Measurements from ENCODE around the gene BOLA1.

The BOLA1 gene

DNA sequence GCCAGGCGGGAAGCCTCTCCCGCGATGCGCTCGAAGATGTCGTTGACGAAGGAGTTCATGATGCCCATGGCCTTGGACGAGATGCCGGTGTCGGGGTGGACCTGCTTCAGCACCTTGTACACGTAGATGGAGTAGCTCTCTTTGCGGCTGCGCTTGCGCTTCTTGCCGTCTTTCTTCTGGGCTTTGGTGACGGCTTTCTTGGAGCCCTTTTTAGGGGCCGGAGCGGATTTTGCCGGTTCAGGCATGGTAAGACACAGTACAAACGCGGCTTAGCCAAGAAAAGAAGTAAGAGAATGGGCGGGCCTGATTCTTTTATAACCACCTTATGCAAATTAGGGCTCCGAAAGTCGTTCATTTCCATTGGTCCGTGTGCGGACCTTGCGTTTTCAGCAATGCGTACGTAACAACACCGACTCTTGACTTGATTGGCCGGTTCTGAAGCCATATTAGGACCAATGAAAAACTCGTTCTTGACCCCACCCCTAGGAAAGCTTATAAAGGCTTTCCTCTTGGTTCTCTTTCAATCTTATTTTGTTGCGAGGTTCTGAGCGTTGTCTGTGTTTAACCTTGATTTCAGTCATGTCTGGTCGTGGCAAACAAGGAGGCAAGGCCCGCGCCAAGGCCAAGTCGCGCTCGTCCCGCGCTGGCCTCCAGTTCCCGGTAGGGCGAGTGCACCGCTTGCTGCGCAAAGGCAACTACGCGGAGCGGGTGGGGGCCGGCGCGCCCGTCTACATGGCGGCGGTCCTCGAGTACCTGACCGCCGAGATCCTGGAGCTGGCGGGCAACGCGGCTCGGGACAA is 12.8 kb upstream of the BOLA1 start (continued):
- TF ChIP-seq WT1 (tag by site-specific recombination; IDR thresholded peaks at IDR 0.05) (peak; percentile 13; the same call in 1 of the 2 replicates), ZFP41 (tag by site-specific recombination; IDR thresholded peaks at IDR 0.05; ENCODE audit: borderline replicate concordance) (peak; percentile 22; the same call in 1 of the 2 replicates), ZNF274 (IDR thresholded peaks at IDR 0.05; ENCODE audit: low read length) (no peak), ZNF274 (tag by site-specific recombination; IDR thresholded peaks at IDR 0.05; ENCODE audit: borderline replicate concordance) (no peak), ZNF692 (tag by site-specific recombination; IDR thresholded peaks at IDR 0.05) (no peak; the same call in 1 of the 2 replicates), FEZF1 (tag by site-specific recombination; IDR thresholded peaks at IDR 0.05) (no peak), KLF17 (tag by site-specific recombination; IDR thresholded peaks at IDR 0.05) (peak; percentile 46; the same call in 1 of the 2 replicates), ZNF768 (tag by site-specific recombination; IDR thresholded peaks at IDR 0.05) (no peak; the same call in 1 of the 2 replicates), GLIS2 (tag by site-specific recombination; IDR thresholded peaks at IDR 0.05) (no peak), ZNF626 (tag by site-specific recombination; IDR thresholded peaks at IDR 0.05) (no peak), ZNF114 (tag by site-specific recombination; IDR thresholded peaks at IDR 0.05) (no peak), ZSCAN30 (tag by site-specific recombination; IDR thresholded peaks at IDR 0.05) (peak; percentile 43), ZNF366 (tag by site-specific recombination; conservative IDR thresholded peaks at IDR 0.05) (peak; percentile 31; the same call in 1 of the 2 replicates), ZNF76 (tag by site-specific recombination; IDR thresholded peaks at IDR 0.05; ENCODE audit: borderline replicate concordance, low read depth) (peak; percentile 32; the same call in 1 of the 2 replicates), REPIN1 (tag by site-specific recombination; IDR thresholded peaks at IDR 0.05; ENCODE audit: low read depth) (0 out of 2 replicates have a peak, but pooled peaks have one; percentile 59), HOXA7 (CRISPR knock-in tag; IDR thresholded peaks at IDR 0.05; ENCODE audit: borderline replicate concordance) (no peak), ZNF311 (tag by site-specific recombination; IDR thresholded peaks at IDR 0.05; ENCODE audit: borderline replicate concordance) (no peak), ZNF629 (tag by site-specific recombination; IDR thresholded peaks at IDR 0.05) (peak; percentile 68), GFI1B (tag by site-specific recombination; IDR thresholded peaks at IDR 0.05) (no peak), KLF16 (tag by site-specific recombination; IDR thresholded peaks at IDR 0.05) (0 out of 2 replicates have a peak, but pooled peaks have one; percentile 22), ZNF501 (tag by site-specific recombination; IDR thresholded peaks at IDR 0.05) (peak; percentile 44; the same call in 1 of the 2 replicates), GLI4 (tag by site-specific recombination; IDR thresholded peaks at IDR 0.05) (peak; percentile 69), ZNF837 (tag by site-specific recombination; IDR thresholded peaks at IDR 0.05) (0 out of 2 replicates have a peak, but pooled peaks have one; percentile 63), ZNF146 (tag by site-specific recombination; IDR thresholded peaks at IDR 0.05) (peak; percentile 49; the same call in 1 of the 2 replicates), YY2 (tag by site-specific recombination; IDR thresholded peaks at IDR 0.05) (0 out of 2 replicates have a peak, but pooled peaks have one; percentile 22), ZNF785 (tag by site-specific recombination; IDR thresholded peaks at IDR 0.05) (no peak), KLF9 (tag by site-specific recombination; IDR thresholded peaks at IDR 0.05; ENCODE audit: low read depth) (peak; percentile 79), ZNF555 (tag by site-specific recombination; conservative IDR thresholded peaks at IDR 0.05) (no peak), SP3 (tag by site-specific recombination; IDR thresholded peaks at IDR 0.05) (peak; percentile 67), TSHZ1 (tag by site-specific recombination; IDR thresholded peaks at IDR 0.05; ENCODE audit: borderline replicate concordance) (0 out of 2 replicates have a peak, but pooled peaks have one; percentile 8), MYNN (tag by site-specific recombination; IDR thresholded peaks at IDR 0.05; ENCODE audit: borderline replicate concordance) (no peak), ZFP37 (tag by site-specific recombination; IDR thresholded peaks at IDR 0.05) (peak; percentile 73), ZBTB8A (tag by site-specific recombination; IDR thresholded peaks at IDR 0.05) (peak; percentile 72), ZNF776 (tag by site-specific recombination; IDR thresholded peaks at IDR 0.05; ENCODE audit: borderline replicate concordance) (no peak)
- TF ChIP-seq, protein P1, sequence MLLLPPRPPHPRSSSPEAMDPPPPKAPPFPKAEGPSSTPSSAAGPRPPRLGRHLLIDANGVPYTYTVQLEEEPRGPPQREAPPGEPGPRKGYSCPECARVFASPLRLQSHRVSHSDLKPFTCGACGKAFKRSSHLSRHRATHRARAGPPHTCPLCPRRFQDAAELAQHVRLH (tag by site-specific recombination; IDR thresholded peaks at IDR 0.05) = 0 out of 2 replicates have a peak, but pooled peaks have one; percentile 10

Measured in HEK293 (cell line).